K562 (cell line): Measurements from ENCODE around the gene AIG1. TPM values are rescaled to one million over a fixed set of nuclear protein-coding genes. Genes with fewer than 3 reads are reported as not detected.

Source experiments
- ATAC-seq: fragments of 200-7000 bp; cut with Tn5 transposase; 3 replicates; pipeline ENCODE4 v1.9.1; 2020; ENCODE audit warnings: moderate library complexity
- BruUV-seq: library from RNA; stranded (reverse); fragments of 400-500 nt; replicated peaks from 2 replicates; lab custom pipeline; 2021; lab: Mats Ljungman, UMichigan
- CTCF ChIA-PET: fragments of 300-600 bp; formaldehyde crosslinking; extraction: SDS; loops from one replicate; lab custom pipeline; 2021; ENCODE audit warnings: low intra/inter-chr PET ratio; lab: Yijun Ruan, JAX
- POLR2A ChIA-PET: fragments of 300-600, 350-650 bp; sonication (Branson Sonifier 250); formaldehyde crosslinking; extraction: SDS; loops from one replicate; lab custom pipeline; 2021; ENCODE audit warnings: antibody characterized with exemption, inconsistent platforms; lab: Yijun Ruan, JAX
- DNase-seq, 4 experiments: peaks; one replicate each; pipeline versions ENCODE4 v3.0.0 to v3.0.0-alpha.2; 2011 to 2018; ENCODE audit warnings: low spot score in 3 of 4, mixed read lengths in 3 of 4; ENCODE audit errors: extremely low read depth in 1 of 4
- FAIRE-seq: peaks from 2 replicates; lab custom pipeline; 2011; peaks lifted over from hg19 to GRCh38; lab: Jason Lieb, UNC
- H2AFZ ChIP-seq: 2 replicates; pipeline ENCODE4 v1.6.0; 2011; ENCODE audit warnings: low read depth, low read length, control low read depth, inconsistent platforms
- H3K27ac ChIP-seq: fragments of 200-600 bp; 3 replicates; pipeline ENCODE4 v1.8.0; 2011; ENCODE audit warnings: low read depth, mild to moderate bottlenecking, control low read depth, inconsistent platforms, low read length, moderate library complexity, mixed read lengths; ENCODE audit errors: extremely low read depth
- H3K27me3 ChIP-seq, 2 experiments: fragments of 300-600 bp in 1 of 2; 2 replicates in 1 of 2; 3 replicates in 1 of 2; pipeline versions ENCODE4 v1.6.0 to v1.8.0; 2011; ENCODE audit warnings: inconsistent platforms in 2 of 2, low read length in 2 of 2, mild to moderate bottlenecking in 1 of 2, mixed read lengths in 1 of 2, moderate library complexity in 1 of 2; ENCODE audit not compliant: control insufficient read depth in 2 of 2, insufficient read depth in 2 of 2
- H3K36me3 ChIP-seq: fragments of 300-600 bp; 3 replicates; pipeline ENCODE4 v1.8.0; 2011; ENCODE audit warnings: mild to moderate bottlenecking, low read length, inconsistent platforms; ENCODE audit not compliant: control insufficient read depth, insufficient read depth
- H3K4me1 ChIP-seq, 2 experiments: fragments of 200-600 bp in 1 of 2; replicated peaks in 1 of 2; 2 replicates in 1 of 2; 3 replicates in 1 of 2; pipeline versions ENCODE4 v1.5.1 to v1.8.0; 2011; ENCODE audit warnings: inconsistent platforms in 2 of 2, low read length in 2 of 2, mild to moderate bottlenecking in 1 of 2, mixed read lengths in 1 of 2, moderate library complexity in 1 of 2; ENCODE audit not compliant: control insufficient read depth in 2 of 2, insufficient read depth in 2 of 2
- H3K4me2 ChIP-seq: 2 replicates; pipeline ENCODE4 v1.6.1; 2011; ENCODE audit warnings: low read length, control low read depth, inconsistent platforms, mixed read lengths; ENCODE audit not compliant: insufficient read depth
- H3K4me3 ChIP-seq: fragments of 200-600 bp; sonication (generic), shearing (Covaris generic); 2 replicates; pipeline ENCODE4 v1.5.1; 2016; ENCODE audit warnings: control low read depth, inconsistent platforms
- H3K79me2 ChIP-seq: fragments of 200-600 bp; 3 replicates; pipeline ENCODE4 v1.8.0; 2011; ENCODE audit warnings: low read length, inconsistent platforms; ENCODE audit not compliant: control insufficient read depth, insufficient read depth
- H3K9ac ChIP-seq, 2 experiments: 2 replicates each; pipeline versions ENCODE4 v1.6.0 to v1.6.1; 2011; ENCODE audit warnings: low read depth in 2 of 2, low read length in 2 of 2, control low read depth in 1 of 2, inconsistent platforms in 1 of 2, mild to moderate bottlenecking in 1 of 2, mixed read lengths in 1 of 2; ENCODE audit not compliant: insufficient read depth in 1 of 2
- H3K9me1 ChIP-seq: one replicate; pipeline ENCODE4 v1.6.0; 2011; ENCODE audit warnings: inconsistent platforms, mild to moderate bottlenecking, low read length, moderate library complexity; ENCODE audit not compliant: control insufficient read depth, insufficient read depth
- H3K9me3 ChIP-seq: replicated peaks from 2 replicates; pipeline ENCODE4 v1.5.1; 2011; ENCODE audit warnings: low read depth, low read length, inconsistent platforms; ENCODE audit not compliant: control insufficient read depth, insufficient read depth
- H4K20me1 ChIP-seq: replicated peaks from 2 replicates; pipeline ENCODE4 v1.6.1; 2011; ENCODE audit warnings: low read length, inconsistent platforms, mixed read lengths; ENCODE audit not compliant: control insufficient read depth, insufficient read depth
- CBFA2T3 ChIP-seq: fragments of 450-650 bp; IDR thresholded peaks from 2 replicates; pipeline ENCODE4 v1.6.1; 2017
- CHD2 ChIP-seq: IDR thresholded peaks from 2 replicates; pipeline ENCODE4 v1.6.1; 2011; ENCODE audit warnings: low read depth, low read length
- MLLT1 ChIP-seq, 2 experiments: fragments of 450-650 bp; IDR thresholded peaks; 2 replicates each; pipeline ENCODE4 v1.6.1; 2016
- NCOA4 ChIP-seq: fragments of 450-650 bp; IDR thresholded peaks from 2 replicates; pipeline ENCODE4 v1.6.1; 2018; ENCODE audit warnings: mild to moderate bottlenecking; ENCODE audit not compliant: partially characterized antibody
- PHTF2 ChIP-seq: fragments of 250-450 bp; sonication (Bioruptor Pico); IDR thresholded peaks from 2 replicates; pipeline ENCODE4 v1.5.0; 2021; ENCODE audit warnings: mild to moderate bottlenecking
- PRDM10 ChIP-seq: fragments of 450-650 bp; IDR thresholded peaks from 2 replicates; pipeline ENCODE4 v1.6.1; 2018; ENCODE audit not compliant: partially characterized antibody
- SMARCB1 ChIP-seq: IDR thresholded peaks from 2 replicates; pipeline ENCODE4 v1.6.1; 2011; ENCODE audit warnings: improper control_type of control experiment, low read depth; ENCODE audit not compliant: insufficient read length
- WGBS: fragments of 100-300 bp; shearing (Covaris generic); methylation state at CpG from one replicate; pipeline ENCODE4 v1.1.6; 2016; ENCODE audit warnings: low coverage, mixed read lengths; ENCODE audit not compliant: insufficient coverage; ENCODE audit errors: missing lambda C conversion rate; 5-methylcytosine and 5-hydroxymethylcytosine counted together
- in situ Hi-C: fragments of 300-500 bp; cut with MboI; formaldehyde crosslinking; loops from 4 replicates; pipeline ENCODE4 v1.15.0; 2018; ENCODE audit warnings: inconsistent platforms, mixed read lengths
- intact Hi-C: fragments of 100-400 bp; cut with micrococcal nuclease; formaldehyde crosslinking; loops from 2 replicates; pipeline ENCODE4 v1.14.2; 2022
- polyA plus RNA-seq, 8 experiments: library from polyadenylated mRNA; depleted of rRNA in 4 of 8; stranded (reverse) in 5 of 8; unstranded in 3 of 8; fragments of >200 nt; fragmentation: Nextera tagmentation in 2 of 8; fragmentation: Illumina TruSeq in 1 of 8; extraction: Ambion mirVana in 2 of 8; extraction: Trizol in 1 of 8; gene quantifications; 2 replicates each; pipeline versions ENCODE4 v1.2.1 to v1.2.3, GENCODE V29; 2011 to 2014; ENCODE audit warnings: inconsistent platforms in 1 of 8, missing spikeins in 1 of 8
- total RNA-seq, 7 experiments: library from RNA; depleted of rRNA in 6 of 7; stranded (reverse); fragments of >200 nt in 6 of 7; fragmentation: Illumina TruSeq in 2 of 7; extraction: Trizol in 2 of 7; gene quantifications; 2 replicates each; pipeline versions ENCODE4 v1.2.1 to v1.2.3, GENCODE V29; 2011 to 2021; ENCODE audit warnings: low replicate concordance in 1 of 7

Gene AIG1
- total and polyA plus RNA-seq, 9 of the 15 experiments (the other 6 are each of a cell fraction or from before 2014, with no cell fraction given): 74.8 to 333 (median 127) TPM

GRCh38 chr6:143164565-143165105, 103.9 kb downstream of the AIG1 start (continued):
- TF ChIP-seq PRDM10 (peak; percentile 12), NCOA4 (no peak)

- intact Hi-C loops: loop anchor here (10.0 kb wide), 1 partner anchor 221 kb away; the partner anchor contains the start of gene HIVEP2
- no TSS peak for BruUV-seq
- POLR2A ChIA-PET: interaction anchor here (0.5 to 2.2 kb wide), 8 partner anchors 10 to 81 kb away, joined by 3 to 9 read pairs (median 3); no protein-coding TSS in a partner anchor
- TF ChIP-seq PHTF2 (CRISPR knock-in tag) (0 out of 2 replicates have a peak, but pooled peaks have one; percentile 52), SMARCB1 (no peak), CHD2 (no peak), CBFA2T3 (peak; percentile 9; the same call in 1 of the 2 replicates), MLLT1 (IDR thresholded peaks at IDR 0.05) (peak; percentile 80 to 89; a peak in 3 of 4 replicates)
These were observed 104.7 kb downstream of the AIG1 start for GRCh38 chr6:143165315-143165855.

More at GRCh38 chr6:143165315-143165855, 104.7 kb downstream of the AIG1 start:
- H3K27ac ChIP-seq: peak overlapping the region; percentile 84
- CTCF ChIA-PET: no interaction called here
- no peaks in the 10 kb centered on the region for H3K27me3 ChIP-seq
- in situ Hi-C loops: no loop called here
- H2AFZ ChIP-seq: peak overlapping the region; percentile 37; the same call in 1 of the 2 replicates
- peak in 2 of 4 experiments; percentile 30 to 61 for DNase-seq
- FAIRE-seq: no peak
- peaks cover 42% of the 10 kb centered on the region for H3K36me3 ChIP-seq
- H3K9me1 ChIP-seq: no peaks in the 10 kb centered on the region
- peak overlapping the region; percentile 51 for H3K4me3 ChIP-seq
- H4K20me1 ChIP-seq: no peaks in the 10 kb centered on the region
- H3K9me3 ChIP-seq: no peaks in the 10 kb centered on the region; the same call in 1 of the 2 replicates
- H3K79me2 ChIP-seq: peaks cover 70% of the 10 kb centered on the region
- H3K4me2 ChIP-seq: peak overlapping the region; percentile 94
- WGBS: 0% methylated on average over 6 of the region's 6 CpGs
- peak overlapping the region; percentile 88; a peak in 3 of 4 replicates for H3K9ac ChIP-seq
- ATAC-seq: peak; percentile 61
- peaks cover 12 to 19% of the 10 kb centered on the region in 2 experiments for H3K4me1 ChIP-seq
